HG03159 (cell line): ENCODE data around the gene TRABD2B.

Experiments used
- ATAC-seq: cut with Tn5 transposase; IDR thresholded peaks from one replicate; pipeline ENCODE4 v1.9.1; 2021; ENCODE audit warnings: mild to moderate bottlenecking, moderate library complexity; ENCODE audit not compliant: unreplicated experiment

TRABD2B gene

DNA sequence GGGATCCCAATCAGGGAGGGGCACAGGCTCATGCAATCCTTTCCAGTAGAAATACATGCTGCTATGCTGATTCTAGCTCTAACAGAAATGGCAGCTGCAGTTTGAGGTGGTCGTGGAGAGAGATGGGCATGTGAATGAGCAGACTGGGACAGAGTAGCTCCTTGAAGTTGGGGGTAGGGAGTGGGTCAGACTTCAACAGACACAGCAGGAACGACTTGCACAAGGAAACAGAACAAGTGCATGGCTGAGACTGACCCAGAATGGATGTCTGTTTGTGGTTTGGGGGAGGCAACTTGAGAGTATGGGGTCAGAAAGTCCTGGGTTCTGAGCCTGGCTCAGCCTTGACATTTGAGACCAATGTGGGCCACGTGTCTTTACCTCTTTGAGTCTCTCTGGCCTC lies 25.1 kb upstream of the TRABD2B start:
- no peak for ATAC-seq

DNA sequence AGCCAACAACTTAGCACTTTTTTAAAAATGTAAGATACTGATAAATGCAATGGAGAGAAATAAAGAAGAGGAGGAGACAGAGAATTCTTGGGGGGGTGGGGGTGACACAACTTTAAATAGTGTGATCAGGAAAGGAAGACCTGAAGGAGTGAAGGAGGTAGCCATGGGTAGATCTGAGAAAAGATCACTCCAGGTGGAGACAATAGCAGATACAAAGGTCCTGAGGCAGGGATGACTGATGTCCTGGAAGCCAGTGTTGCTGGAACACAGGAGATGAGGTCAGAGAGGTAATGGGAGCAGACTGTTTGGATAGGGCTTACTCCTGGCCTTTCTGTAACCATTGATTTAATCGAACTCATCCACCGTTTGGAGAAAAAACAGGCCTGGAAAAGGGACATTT lies 24.6 kb upstream of the TRABD2B start:
- ATAC-seq, result no peak

DNA sequence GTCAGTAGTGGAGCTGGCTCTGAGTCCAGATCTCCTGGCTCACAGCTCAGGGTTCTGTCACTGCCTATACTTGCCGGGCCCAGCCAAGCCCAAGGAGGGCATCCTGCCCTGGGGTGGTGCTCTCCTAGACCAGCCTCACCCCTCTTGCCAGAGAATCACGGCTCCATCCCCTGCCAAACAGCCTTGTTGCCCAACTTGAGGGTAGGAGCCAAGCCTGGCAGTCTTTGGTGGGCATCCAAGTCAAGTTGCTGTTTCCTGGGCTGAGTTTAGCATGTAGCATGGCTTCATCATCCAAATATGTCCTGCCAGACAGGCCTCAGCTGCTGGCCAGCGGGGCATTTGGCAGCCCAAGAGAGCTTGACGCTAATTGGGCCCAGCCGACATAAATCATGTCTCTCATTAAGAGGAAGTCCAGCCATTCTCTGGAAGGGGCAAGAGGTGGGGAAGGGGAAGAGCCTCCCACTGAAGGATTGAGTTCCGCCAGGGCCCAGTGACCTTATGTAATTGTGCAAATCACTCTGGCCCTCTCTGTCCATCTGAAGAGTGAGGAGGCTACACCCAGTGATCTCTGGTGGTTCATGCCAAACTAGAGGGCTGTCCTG lies 22.6 kb upstream of the TRABD2B start:
- ATAC-seq, result no peak

DNA sequence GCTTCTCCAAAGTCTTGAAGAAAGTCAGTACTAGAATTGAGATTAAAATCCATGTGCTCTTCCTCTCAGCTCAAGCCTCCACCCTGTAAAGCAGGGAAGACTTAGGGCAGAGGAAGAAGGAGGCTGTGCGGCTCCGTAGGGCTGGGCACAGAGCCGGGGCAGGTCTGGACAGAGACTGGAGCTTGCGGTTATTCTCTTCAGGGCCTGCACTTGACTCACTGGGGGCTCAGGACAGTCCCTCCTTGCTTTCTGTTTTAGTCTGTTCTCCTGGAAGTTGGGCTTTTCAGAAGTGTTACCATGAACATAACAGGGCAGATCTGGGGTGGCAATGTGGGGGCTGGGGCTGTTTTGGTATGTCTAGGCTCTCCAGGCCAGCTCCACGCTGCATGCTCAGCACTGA lies 21.6 kb upstream of the TRABD2B start:
- no peak for ATAC-seq

DNA sequence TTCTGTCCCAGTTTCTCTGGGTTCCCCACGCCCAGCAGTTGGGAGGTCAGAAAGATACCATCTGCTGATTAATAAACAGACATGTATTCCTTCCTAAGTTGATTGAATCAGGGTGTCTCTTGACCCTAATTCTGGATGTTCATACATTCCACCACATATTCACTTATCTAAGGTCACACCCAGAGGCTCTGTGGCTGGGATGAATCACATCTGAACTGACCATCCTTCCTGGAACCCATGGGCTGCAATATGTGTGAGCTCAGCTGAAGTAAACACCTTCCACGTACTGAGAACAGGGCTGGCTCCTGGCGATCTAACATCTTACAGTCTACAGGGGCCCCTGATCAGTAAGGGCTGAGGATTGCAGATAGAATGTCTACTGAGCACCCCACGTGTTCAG lies 20.5 kb upstream of the TRABD2B start:
- ATAC-seq, result no peak

DNA sequence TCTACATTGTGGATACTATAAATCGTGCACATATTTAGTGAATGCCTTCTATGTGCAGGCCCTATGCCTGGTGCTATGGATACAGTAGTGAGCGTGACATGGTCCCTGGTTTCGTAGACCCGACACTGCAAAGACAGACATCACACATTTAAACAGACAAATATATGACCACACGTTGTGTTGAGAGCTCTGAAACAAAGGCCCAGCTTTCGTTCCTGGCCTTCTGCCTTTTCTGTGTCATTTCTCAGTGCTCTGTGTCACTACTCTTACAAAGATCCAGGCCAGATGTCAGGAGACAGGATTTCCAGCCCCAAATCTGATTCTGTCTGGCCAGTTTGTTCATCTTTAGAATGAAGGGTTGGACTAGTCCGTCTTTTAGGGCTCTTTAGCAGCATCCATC lies 19.3 kb upstream of the TRABD2B start:
- no peak for ATAC-seq

DNA sequence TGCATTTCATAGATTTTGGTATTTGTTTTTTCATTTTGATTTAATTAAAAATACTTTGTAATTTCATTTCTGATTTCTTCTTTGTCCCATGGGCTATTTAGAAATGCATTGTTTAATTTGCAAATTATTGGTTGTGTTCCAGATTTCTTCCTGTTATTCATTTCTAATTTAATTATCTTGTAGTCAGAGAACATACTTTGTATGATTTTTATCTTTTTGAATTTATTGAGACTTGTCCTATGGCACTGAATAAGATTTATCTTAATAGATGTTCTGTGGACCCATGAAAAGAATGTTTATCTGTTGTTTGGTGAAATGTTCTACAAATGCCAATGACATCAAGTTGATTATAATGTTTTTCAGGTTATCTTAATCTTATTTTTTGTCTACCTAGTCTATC lies 16.1 kb upstream of the TRABD2B start:
- no peak for ATAC-seq

- no peak for ATAC-seq
These were observed 9.9 kb upstream of the TRABD2B start for GRCh38 chr1:48007047-48007446.

DNA sequence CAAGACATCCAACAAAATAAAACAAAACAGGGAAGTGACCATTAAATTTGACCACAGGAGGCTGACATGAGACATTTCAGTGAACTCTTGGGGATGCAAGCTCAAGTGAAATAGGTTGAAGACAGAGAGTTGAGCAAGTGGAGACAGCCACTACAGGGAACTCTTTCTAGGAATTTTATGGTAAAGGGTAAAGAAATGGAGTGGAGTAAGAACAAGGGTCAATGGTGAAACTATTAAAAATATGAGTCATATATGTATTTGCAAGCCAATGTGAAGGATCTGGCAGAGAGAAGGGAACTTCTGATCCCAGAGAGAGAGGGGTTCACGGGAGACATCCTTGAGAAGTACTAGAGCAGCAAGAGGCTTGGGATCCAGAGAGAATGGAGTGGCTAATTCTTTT lies 9.1 kb upstream of the TRABD2B start:
- ATAC-seq, result no peak

DNA sequence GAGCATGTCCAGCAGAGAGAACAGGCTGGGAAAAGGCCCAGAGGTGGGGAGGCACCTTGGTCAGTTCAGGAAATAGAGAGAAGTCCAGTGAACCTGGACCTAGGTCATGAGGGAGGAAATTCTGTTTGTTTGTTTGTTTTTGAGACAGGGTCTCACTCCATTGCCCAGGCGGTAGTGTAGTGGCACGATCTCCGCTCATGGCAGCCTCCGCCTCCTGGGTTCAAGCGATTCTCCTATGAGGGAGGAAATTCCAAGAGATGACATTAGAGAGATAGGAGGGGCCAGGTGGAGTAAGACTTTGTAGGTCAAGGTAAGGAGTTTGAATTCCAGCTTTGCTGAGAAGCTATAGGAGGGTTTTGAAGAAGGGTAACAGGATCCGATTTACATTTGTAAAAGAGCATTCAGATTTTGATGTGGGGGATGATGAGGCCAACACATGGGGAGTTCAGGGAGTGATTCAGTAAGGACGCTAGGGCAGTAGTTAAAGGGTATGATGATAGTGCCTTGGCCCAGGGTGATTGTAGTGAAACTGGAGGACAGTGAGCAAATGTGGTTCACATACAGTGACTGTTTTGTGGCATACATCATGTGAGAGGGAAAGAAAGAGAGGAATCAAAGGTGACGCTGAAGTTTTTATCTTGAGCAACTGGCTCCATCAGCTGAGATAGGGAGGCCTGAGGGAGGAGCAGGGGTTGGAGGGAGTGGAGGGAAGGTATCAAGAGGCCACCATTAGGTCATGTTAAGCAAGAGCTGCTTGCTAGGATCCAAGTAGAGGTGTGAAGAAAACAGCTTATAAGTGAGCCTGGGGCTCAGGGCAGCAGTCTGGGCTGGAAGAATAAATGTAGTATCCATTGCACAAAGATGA lies 8.3 kb upstream of the TRABD2B start:
- ATAC-seq, result no peak

GRCh38 chr1:48003741-48004531 lies 6.8 kb upstream of the TRABD2B start:
- no peak for ATAC-seq

DNA sequence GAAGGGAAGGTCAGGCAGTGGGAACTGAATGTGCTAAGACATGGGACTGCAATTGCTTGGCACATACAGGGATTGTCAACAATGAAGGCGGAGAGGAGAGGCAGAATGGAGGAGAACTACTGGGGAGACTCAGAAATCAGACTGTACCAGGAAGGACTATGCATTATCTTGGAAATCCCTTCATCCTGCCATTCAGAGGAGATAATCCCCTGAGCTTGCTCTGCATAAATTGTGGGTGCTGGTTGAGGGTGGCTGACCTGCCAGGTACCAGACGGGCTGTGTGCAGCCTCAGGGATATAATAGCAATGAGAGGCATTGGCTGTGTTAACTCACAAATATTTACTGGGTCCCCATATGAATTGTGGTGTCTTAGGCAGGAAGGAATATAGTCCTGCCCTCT lies 5.0 kb upstream of the TRABD2B start:
- ATAC-seq, result no peak

GRCh38 chr1:48001696-48002095 lies 4.5 kb upstream of the TRABD2B start:
- ATAC-seq, result no peak

- ATAC-seq, result no peak
These were observed 3.7 kb upstream of the TRABD2B start for GRCh38 chr1:48000883-48001282.

GRCh38 chr1:47999097-47999496 lies 1.9 kb upstream of the TRABD2B start:
- no peak for ATAC-seq

GRCh38 chr1:47998396-47998990 lies 1.3 kb upstream of the TRABD2B start:
- no peak for ATAC-seq

DNA sequence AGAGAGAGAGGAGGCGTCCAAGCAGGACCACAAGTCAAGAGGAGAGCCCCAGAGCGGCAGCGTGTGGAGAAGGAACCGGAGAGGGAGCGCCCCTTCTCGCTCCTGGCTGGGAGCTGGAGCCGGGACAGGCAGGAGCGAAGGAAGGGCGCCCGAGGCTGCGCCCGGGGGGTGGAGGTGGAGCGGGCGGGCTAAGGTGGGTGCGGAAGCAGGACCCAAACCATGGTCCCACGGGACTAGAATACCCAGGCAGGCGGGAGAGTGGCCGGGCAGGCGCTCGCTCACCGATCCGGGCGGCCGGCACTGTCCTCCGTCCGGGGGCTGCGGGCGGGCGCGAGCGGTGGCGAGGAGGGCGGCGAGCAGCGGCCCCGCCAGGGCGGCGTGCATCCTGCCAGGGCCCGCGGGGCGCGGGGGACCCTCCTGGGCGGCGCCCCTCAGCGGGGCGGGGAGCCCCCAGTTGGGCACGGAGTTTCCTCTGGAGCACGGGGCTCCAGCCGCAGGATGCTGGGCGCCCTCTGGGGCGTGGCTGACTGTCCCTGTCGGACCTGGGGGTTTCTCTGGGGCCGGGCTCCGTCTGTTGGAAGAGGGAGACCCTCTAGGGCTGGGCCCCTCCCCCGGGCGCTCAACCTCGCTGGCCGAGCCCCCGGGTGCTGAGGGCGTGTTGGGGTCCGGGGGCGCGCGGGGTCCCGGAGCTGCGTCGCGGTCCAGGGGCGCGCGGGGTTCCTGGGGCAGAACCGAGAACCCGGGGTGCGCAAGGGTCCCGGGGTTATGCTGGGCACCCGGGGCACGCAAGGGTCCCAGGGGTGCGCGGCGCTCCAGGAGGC lies 569 bp downstream of the TRABD2B start:
- no peak for ATAC-seq

GRCh38 chr1:47996060-47996405 lies 1.2 kb downstream of the TRABD2B start:
- ATAC-seq, result no peak

DNA sequence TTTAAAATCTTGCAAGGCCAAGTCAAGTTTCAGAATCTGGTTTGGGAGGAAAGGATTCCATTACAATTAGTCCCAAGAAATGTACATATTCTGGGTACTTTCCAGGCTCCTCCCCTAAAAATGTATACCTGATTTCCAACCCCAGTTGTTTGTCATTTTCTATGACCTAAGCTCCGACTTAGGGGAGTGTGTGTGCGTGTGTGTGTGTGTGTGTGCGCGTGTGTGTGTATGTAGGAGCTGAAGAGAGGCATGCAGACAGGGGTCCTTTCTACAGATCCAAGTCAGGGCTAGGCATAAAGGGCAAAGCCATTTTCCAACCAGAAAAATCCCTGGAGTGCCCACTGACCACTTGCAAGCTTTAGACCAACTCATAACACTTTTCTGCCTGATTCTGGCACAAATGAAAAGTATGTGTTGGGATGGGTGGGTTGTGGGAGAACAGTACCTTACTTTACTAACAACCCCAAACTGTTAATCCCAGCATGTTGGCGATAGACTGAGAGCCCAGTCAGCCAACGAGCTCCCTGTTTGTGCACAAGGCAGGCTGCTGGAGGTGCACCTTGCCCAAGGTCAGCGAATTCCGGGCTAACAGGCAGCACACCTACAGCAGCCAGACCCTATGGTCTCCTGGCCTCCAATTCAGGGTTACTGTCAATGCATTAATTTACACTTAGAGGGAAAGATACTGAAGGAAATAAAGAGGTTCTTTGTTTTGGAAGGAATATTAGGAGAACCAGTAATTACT lies 1.7 kb downstream of the TRABD2B start:
- ATAC-seq, result no peak
